K562 (cell line): ENCODE measurements around the gene KCNAB1. TPM values are rescaled to one million over a fixed set of nuclear protein-coding genes. Genes with fewer than 3 reads are reported as not detected.
A peak's percentile ranks its signal among the peaks of the same experiment; 100 is the strongest.

Experiments
- ATF6 ChIP-seq: sonication (generic); formaldehyde crosslinking; IDR thresholded peaks from 2 replicates; pipeline ENCODE4 v1.4.0; 2020; ENCODE audit warnings: mild to moderate bottlenecking, missing genetic modification reagents
- C11orf30 ChIP-seq: fragments of 450-650 bp; IDR thresholded peaks from 2 replicates; pipeline ENCODE4 v1.6.1; 2016; ENCODE audit warnings: low read depth, mild to moderate bottlenecking
- CXXC5 ChIP-seq: fragments of 250-450 bp; sonication (Bioruptor Pico); IDR thresholded peaks from 2 replicates; pipeline ENCODE4 v1.8.0; 2022; ENCODE audit warnings: inconsistent platforms, mild to moderate bottlenecking, moderate library complexity
- EGR1 ChIP-seq: fragments of 450-650 bp; conservative IDR thresholded peaks from 2 replicates; pipeline ENCODE4 v1.6.1; 2017; ENCODE audit warnings: mild to moderate bottlenecking
- ETS2 ChIP-seq: IDR thresholded peaks from 2 replicates; pipeline ENCODE4 v1.6.1; 2016; ENCODE audit warnings: borderline replicate concordance, missing genetic modification characterization, mild to moderate bottlenecking, moderate library complexity, missing compliant biosample characterization; ENCODE audit not compliant: poor library complexity, severe bottlenecking
- PBX2 ChIP-seq, 2 experiments: IDR thresholded peaks in 1 of 2; conservative IDR thresholded peaks in 1 of 2; 2 replicates each; pipeline ENCODE4 v1.6.1; 2016; ENCODE audit warnings: low read depth in 2 of 2, mild to moderate bottlenecking in 1 of 2, missing compliant biosample characterization in 1 of 2, missing genetic modification characterization in 1 of 2, moderate library complexity in 1 of 2
- PHF8 ChIP-seq: fragments of 200-600 bp; sonication (generic); IDR thresholded peaks from 2 replicates; pipeline ENCODE4 v1.6.1; 2012; ENCODE audit warnings: mixed run types, mild to moderate bottlenecking, inconsistent platforms, low read length, moderate library complexity, borderline replicate concordance
- RBM22 ChIP-seq: fragments of 200-400 bp; formaldehyde crosslinking; IDR thresholded peaks from 2 replicates; pipeline ENCODE4 v1.6.1; 2018; ENCODE audit warnings: low read length, low read depth; ENCODE audit not compliant: poor library complexity, severe bottlenecking
- XRCC3 ChIP-seq: fragments of 450-650 bp; IDR thresholded peaks from 2 replicates; pipeline ENCODE4 v1.6.1; 2017; ENCODE audit warnings: mild to moderate bottlenecking, moderate library complexity
- ZFX ChIP-seq: sonication (generic); formaldehyde crosslinking; IDR thresholded peaks from 2 replicates; pipeline ENCODE4 v1.8.0; 2022; ENCODE audit warnings: mild to moderate bottlenecking, missing genetic modification reagents, moderate library complexity
- ZHX1 ChIP-seq: fragments of 150-350 bp; conservative IDR thresholded peaks from 2 replicates; pipeline ENCODE4 v1.6.1; 2014; ENCODE audit warnings: low read length
- ZNF717 ChIP-seq: fragments of 250-450 bp; sonication (Bioruptor Pico); IDR thresholded peaks from 2 replicates; pipeline ENCODE4 v1.5.0; 2021
- polyA plus RNA-seq, 8 experiments: library from polyadenylated mRNA; depleted of rRNA in 4 of 8; stranded (reverse) in 5 of 8; unstranded in 3 of 8; fragments of >200 nt; fragmentation: Nextera tagmentation in 2 of 8; fragmentation: Illumina TruSeq in 1 of 8; extraction: Ambion mirVana in 2 of 8; extraction: Trizol in 1 of 8; gene quantifications; 2 replicates each; pipeline versions ENCODE4 v1.2.1 to v1.2.3, GENCODE V29; 2011 to 2014; ENCODE audit warnings: inconsistent platforms in 1 of 8, missing spikeins in 1 of 8
- total RNA-seq, 7 experiments: library from RNA; depleted of rRNA in 6 of 7; stranded (reverse); fragments of >200 nt in 6 of 7; fragmentation: Illumina TruSeq in 2 of 7; extraction: Trizol in 2 of 7; gene quantifications; 2 replicates each; pipeline versions ENCODE4 v1.2.1 to v1.2.3, GENCODE V29; 2011 to 2021; ENCODE audit warnings: low replicate concordance in 1 of 7
- TF ChIP-seq, protein P1 (sequence below): fragments of 250-450 bp; sonication (Bioruptor Pico); IDR thresholded peaks from 2 replicates; pipeline ENCODE4 v1.5.0; 2021; ENCODE audit warnings: mild to moderate bottlenecking, borderline replicate concordance
- TF ChIP-seq, protein P2 (sequence below): fragments of 250-450 bp; sonication (Bioruptor Pico); IDR thresholded peaks from 2 replicates; pipeline ENCODE4 v1.8.0; 2022; ENCODE audit warnings: inconsistent platforms

The KCNAB1 gene
- total and polyA plus RNA-seq, 9 of the 15 experiments (the other 6 are each of a cell fraction or from before 2014, with no cell fraction given), result 0.14 to 1.2 (median 0.51) TPM

- TF ChIP-seq, protein P1, sequence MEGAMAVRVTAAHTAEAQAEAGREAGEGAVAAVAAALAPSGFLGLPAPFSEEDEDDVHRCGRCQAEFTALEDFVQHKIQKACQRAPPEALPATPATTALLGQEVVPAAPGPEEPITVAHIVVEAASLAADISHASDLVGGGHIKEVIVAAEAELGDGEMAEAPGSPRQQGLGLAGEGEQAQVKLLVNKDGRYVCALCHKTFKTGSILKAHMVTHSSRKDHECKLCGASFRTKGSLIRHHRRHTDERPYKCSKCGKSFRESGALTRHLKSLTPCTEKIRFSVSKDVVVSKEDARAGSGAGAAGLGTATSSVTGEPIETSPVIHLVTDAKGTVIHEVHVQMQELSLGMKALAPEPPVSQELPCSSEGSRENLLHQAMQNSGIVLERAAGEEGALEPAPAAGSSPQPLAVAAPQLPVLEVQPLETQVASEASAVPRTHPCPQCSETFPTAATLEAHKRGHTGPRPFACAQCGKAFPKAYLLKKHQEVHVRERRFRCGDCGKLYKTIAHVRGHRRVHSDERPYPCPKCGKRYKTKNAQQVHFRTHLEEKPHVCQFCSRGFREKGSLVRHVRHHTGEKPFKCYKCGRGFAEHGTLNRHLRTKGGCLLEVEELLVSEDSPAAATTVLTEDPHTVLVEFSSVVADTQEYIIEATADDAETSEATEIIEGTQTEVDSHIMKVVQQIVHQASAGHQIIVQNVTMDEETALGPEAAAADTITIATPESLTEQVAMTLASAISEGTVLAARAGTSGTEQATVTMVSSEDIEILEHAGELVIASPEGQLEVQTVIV (CRISPR knock-in tag), result no peak
- TF ChIP-seq ATF6 (CRISPR knock-in tag) (no peak), XRCC3 (no peak), PHF8 (peak; percentile 96), ZHX1 (no peak), PBX2 (CRISPR knock-in tag; IDR thresholded peaks at IDR 0.05; ENCODE audit: low read depth) (no peak), PBX2 (tag; conservative IDR thresholded peaks at IDR 0.05; ENCODE audit: low read depth) (peak; percentile 61; the same call in 1 of the 2 replicates), ZNF717 (CRISPR knock-in tag) (no peak), ZFX (peak; percentile 90), C11orf30 (peak; percentile 60), EGR1 (peak; percentile 99), CXXC5 (peak; percentile 96), ETS2 (tag) (no peak), RBM22 (peak; percentile 81)
- TF ChIP-seq, protein P2, sequence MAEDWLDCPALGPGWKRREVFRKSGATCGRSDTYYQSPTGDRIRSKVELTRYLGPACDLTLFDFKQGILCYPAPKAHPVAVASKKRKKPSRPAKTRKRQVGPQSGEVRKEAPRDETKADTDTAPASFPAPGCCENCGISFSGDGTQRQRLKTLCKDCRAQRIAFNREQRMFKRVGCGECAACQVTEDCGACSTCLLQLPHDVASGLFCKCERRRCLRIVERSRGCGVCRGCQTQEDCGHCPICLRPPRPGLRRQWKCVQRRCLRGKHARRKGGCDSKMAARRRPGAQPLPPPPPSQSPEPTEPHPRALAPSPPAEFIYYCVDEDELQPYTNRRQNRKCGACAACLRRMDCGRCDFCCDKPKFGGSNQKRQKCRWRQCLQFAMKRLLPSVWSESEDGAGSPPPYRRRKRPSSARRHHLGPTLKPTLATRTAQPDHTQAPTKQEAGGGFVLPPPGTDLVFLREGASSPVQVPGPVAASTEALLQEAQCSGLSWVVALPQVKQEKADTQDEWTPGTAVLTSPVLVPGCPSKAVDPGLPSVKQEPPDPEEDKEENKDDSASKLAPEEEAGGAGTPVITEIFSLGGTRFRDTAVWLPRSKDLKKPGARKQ (CRISPR knock-in tag), result peak; percentile 82
Measured at GRCh38 chr3:156554842-156555687, 434.7 kb downstream of the KCNAB1 start, which contains the start of gene SSR3 (continued).
